Left cardiac atrium (tissue), 4 donors: ENCODE results near the gene NTN3. TPM values are rescaled to one million over a fixed set of nuclear protein-coding genes. Genes with fewer than 3 reads are reported as not detected.

ENCODE experiments used
- ATAC-seq, 2 donors: fragments of 200-7000 bp; cut with Tn5 transposase; one replicate each; pipeline ENCODE4 v1.9.1; 2020; ENCODE audit warnings: mild to moderate bottlenecking in 2 of 2, moderate library complexity in 2 of 2
- DNase-seq: peaks from one replicate; pipeline ENCODE4 v3.0.0-alpha.2; 2020
- intact Hi-C, 2 donors: fragments of 100-400 bp; cut with DNase I; formaldehyde crosslinking; loops; one replicate each; pipeline versions ENCODE4 v1.14.1 to v1.15.1; 2022 to 2023
- microRNA-seq, 2 donors: library from miRNA; unstranded; fragments of <30 nt; microRNA quantifications; one replicate each; pipeline ENCODE4 v1.2.0, GENCODE V29; 2020
- total RNA-seq, 2 donors: library from RNA; stranded (reverse); fragmentation: NEBNext Ultra II Directional; extraction: Animal tissue kit (Norgen Biotek cat#: 25700); gene quantifications; one replicate each; pipeline ENCODE4 v1.2.1, GENCODE V29; 2021
- donor health status: DM: no; HTN: yes; CAD: no.
- donor health status: DM: no; HTN: yes; CAD: no; lungs with severe emphysema.
- donor health status: DM: yes; HTN: yes; CAD: no.
- donor health status: Dilated cardiomyopathy.

Gene NTN3
- total RNA-seq, 2 donors from 2014 or later, result 0.39 to 0.65 TPM

- intact Hi-C loops, result no loop called here
Measured at GRCh38 chr16:2516391-2517240, 45.5 kb downstream of the NTN3 start.

DNA sequence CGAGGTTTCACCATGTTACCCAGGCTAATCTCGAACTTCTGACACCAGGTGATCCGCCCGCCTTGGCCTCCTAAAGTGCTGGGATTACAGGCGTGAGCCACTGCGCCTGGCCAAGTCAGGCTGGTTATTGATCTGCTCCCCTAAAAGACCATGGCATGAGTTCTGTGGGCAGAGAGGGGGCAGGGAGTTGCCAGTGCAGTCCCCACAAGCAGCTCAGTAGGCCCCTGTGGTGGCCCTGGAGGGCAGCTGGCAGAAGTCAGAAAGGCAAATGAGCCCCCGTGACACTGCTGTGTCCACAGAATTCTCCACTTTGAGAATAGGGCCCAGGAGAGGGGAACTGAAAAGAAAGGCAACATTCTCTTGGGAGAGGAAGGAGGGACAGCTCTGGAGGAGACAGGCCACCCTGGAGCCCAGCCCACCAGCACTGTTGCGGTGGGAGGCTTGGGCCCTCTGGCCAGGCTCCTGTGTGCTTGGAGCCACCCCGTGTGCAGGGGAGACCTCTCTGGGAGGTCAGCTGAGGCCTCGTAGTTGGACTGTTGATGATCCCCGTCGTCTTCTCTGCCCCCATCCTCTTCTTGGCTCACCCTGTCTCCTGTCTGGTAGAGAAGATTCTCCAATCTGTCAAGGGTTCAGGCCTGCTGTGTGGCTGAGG lies 47.0 kb downstream of the NTN3 start:
- no peak for ATAC-seq
- no peak for DNase-seq
- intact Hi-C loops, result no loop called here

More at GRCh38 chr16:2516391-2517240, 45.5 kb downstream of the NTN3 start:
- DNase-seq (peak; percentile 37), ATAC-seq (no peak)

DNA sequence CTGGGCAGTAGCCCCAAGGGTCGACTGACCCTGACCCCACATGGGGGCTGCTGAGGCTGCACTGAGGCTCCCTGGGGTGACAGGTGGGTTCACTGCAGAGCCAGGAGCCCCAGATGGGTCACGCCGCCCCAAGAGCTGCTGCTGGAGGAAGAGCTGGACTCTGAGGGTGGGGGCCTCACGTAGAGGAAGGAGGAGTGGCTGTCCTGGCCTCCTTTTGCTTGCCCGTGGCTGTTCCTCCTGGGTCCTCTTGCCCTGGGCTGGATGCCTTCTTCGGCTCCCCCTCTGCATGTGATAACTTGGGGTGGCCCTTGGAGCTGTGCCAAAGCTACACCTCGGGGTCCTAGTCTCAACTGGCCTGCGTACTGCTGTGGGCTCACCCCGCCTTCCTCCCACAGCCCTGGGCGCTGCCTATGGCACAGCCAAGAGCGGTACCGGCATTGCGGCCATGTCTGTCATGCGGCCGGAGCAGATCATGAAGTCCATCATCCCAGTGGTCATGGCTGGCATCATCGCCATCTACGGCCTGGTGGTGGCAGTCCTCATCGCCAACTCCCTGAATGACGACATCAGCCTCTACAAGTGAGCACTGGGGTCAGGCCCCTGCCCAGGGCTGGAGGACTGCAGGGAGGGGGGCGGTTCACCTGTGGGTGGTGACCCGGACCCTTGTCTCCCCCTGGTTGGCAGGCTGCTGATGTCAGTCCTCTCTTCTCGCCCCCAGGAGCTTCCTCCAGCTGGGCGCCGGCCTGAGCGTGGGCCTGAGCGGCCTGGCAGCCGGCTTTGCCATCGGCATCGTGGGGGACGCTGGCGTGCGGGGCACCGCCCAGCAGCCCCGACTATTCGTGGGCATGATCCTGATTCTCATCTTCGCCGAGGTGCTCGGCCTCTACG lies 48.0 kb downstream of the NTN3 start:
- intact Hi-C loops, result no loop called here
- DNase-seq (peak; percentile 50), ATAC-seq (no peak)

GRCh38 chr16:2519711-2520080 lies 48.6 kb downstream of the NTN3 start:
- DNase-seq (no peak), ATAC-seq (peak in 1 of 2 donors; percentile 4)
- intact Hi-C loops, result no loop called here

- intact Hi-C loops, result no loop called here
- peak; percentile 79 to 86 for ATAC-seq
- peak; percentile 94 for DNase-seq
Measured at GRCh38 chr16:2520097-2520783, 49.1 kb downstream of the NTN3 start, which contains the start of gene AMDHD2. Gene AMDHD2, plus strand, starts transcription at chr16:2520371. Its CDS starts 88 bp downstream, at chr16:2520459.

DNA sequence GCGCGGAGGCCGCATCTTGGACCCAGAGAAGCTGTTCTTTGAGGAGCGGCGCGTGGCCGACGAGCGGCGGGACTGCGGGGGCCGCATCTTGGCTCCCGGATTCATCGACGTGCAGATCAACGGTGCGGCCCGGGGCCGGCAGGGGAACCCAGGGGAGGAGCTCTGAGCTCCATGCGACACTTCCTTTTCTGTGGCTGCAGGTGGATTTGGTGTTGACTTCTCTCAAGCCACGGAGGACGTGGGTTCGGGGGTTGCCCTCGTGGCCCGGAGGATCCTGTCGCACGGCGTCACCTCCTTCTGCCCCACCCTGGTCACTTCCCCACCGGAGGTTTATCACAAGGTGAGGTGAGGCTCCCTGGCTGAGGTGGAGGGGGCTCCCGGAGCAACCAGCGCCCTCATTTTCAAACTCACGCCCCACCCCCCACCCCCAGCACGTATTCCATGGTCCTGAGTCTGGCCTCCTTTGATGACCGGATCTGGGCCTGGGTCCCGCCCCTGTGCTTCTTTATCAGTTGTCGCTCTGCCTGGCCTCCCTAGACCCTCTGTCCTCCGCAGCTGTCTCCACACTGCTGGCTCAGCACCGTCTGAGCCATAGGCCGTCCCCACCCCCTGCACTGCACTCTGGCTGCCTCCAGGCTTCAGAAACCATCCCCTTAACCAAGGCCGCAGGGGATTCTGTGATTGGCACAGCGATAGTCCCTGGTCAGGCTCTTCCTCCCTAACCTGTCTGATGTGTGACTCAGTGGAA lies 49.9 kb downstream of the NTN3 start:
- ATAC-seq (peak in 1 of 2 donors; percentile 4), DNase-seq (peak; percentile 33)
- intact Hi-C loops, result no loop called here

Small RNA genes within 50 kb of the gene (microRNA-seq; reads per million reads assigned to microRNA genes)
- 0 reads per million in 2 donors for gene MIR6767
- gene MIR6768, result 0 reads per million in 2 donors

Other genes with a start within 250 kb of the NTN3 start
- 10 to 100 TPM; 11.9 to 15.0 TPM for gene E4F1, start 247.7 kb upstream of the NTN3 start, total RNA-seq
- under 1 TPM; 0.29 to 0.65 TPM for gene DNASE1L2, start 234.9 kb upstream of the NTN3 start, total RNA-seq
- gene ECI1, start 219.7 kb upstream of the NTN3 start, total RNA-seq, result 100 to 1,000 TPM; 124 to 128 TPM
- 100 to 1,000 TPM in 1 of 2 donors, 10 to 100 TPM in 1; 98.8 to 120 TPM for gene RNPS1, start 203.2 kb upstream of the NTN3 start, total RNA-seq
- gene ABCA3, start 130.6 kb upstream of the NTN3 start, total RNA-seq, result 10 to 100 TPM in 1 of 2 donors, 1 to 10 TPM in 1; 9.6 to 12.4 TPM
- 1 to 10 TPM; 1.6 to 2.1 TPM for gene CCNF, start 41.9 kb upstream of the NTN3 start, total RNA-seq
- gene TEDC2, start 11.2 kb upstream of the NTN3 start, total RNA-seq, result 1 to 10 TPM in 1 of 2 donors, under 1 TPM in 1; 0.47 to 2.8 TPM
- 10 to 100 TPM in 1 of 2 donors, 1 to 10 TPM in 1; 9.8 to 15.1 TPM for gene TBC1D24, start 3.8 kb downstream of the NTN3 start, total RNA-seq
- 100 to 1,000 TPM; 162 to 197 TPM for gene ATP6V0C, start 42.7 kb downstream of the NTN3 start, total RNA-seq
- gene AMDHD2, start 49.1 kb downstream of the NTN3 start, total RNA-seq, result 10 to 100 TPM; 15.8 to 21.8 TPM
- not detected for gene CEMP1, start 60.1 kb downstream of the NTN3 start, total RNA-seq
- gene PDPK1, start 66.7 kb downstream of the NTN3 start, total RNA-seq, result 10 to 100 TPM; 32.6 to 39.4 TPM
- gene KCTD5, start 211.2 kb downstream of the NTN3 start, total RNA-seq, result 10 to 100 TPM; 11.6 to 15.2 TPM
- gene PRSS27, start 248.9 kb downstream of the NTN3 start, total RNA-seq, result under 1 TPM; 0.44 to 0.65 TPM